Germinal center (tissue), 1 donor: ENCODE measurements around the gene PCDH10.

Experiments used
- DNase-seq: peaks from one replicate; pipeline ENCODE4 v3.0.0; 2012; ENCODE audit warnings: mixed read lengths, low spot score

The PCDH10 gene

GRCh38 chr4:133148690-133149363, at the start of gene PCDH10:
Gene PCDH10, plus strand, starts transcription at chr4:133149294. Its CDS starts 847 bp downstream, at chr4:133150141.
- peak; percentile 41 for DNase-seq

GRCh38 chr4:133102043-133102442, 47.1 kb upstream of the PCDH10 start:
- no peak for DNase-seq

- no peak for DNase-seq
These were observed 46.3 kb upstream of the PCDH10 start for GRCh38 chr4:133102612-133103409.

GRCh38 chr4:133112641-133113040, 36.5 kb upstream of the PCDH10 start:
- no peak for DNase-seq

GRCh38 chr4:133124746-133125145, 24.3 kb upstream of the PCDH10 start:
- no peak for DNase-seq

- no peak for DNase-seq
These were observed 21.6 kb upstream of the PCDH10 start for GRCh38 chr4:133127500-133127899.

GRCh38 chr4:133129237-133129636, 19.9 kb upstream of the PCDH10 start:
- DNase-seq, result no peak

- no peak for DNase-seq
These were observed 18.9 kb upstream of the PCDH10 start for GRCh38 chr4:133130171-133130570.

GRCh38 chr4:133131829-133132460, 17.1 kb upstream of the PCDH10 start:
- no peak for DNase-seq

GRCh38 chr4:133136833-133137232, 12.3 kb upstream of the PCDH10 start:
- no peak for DNase-seq

- no peak for DNase-seq
These were observed 11.5 kb upstream of the PCDH10 start for GRCh38 chr4:133137571-133137970.

GRCh38 chr4:133143775-133144430, 5.2 kb upstream of the PCDH10 start:
- DNase-seq, result no peak

GRCh38 chr4:133145241-133145640, 3.9 kb upstream of the PCDH10 start:
- no peak for DNase-seq

GRCh38 chr4:133145758-133146573, 3.1 kb upstream of the PCDH10 start:
- no peak for DNase-seq

- no peak for DNase-seq
These were observed 2.4 kb upstream of the PCDH10 start for GRCh38 chr4:133146574-133147241.

GRCh38 chr4:133147286-133147821, 1.7 kb upstream of the PCDH10 start:
- no peak for DNase-seq

GRCh38 chr4:133147921-133148689, 989 bp upstream of the PCDH10 start:
- DNase-seq, result no peak

- DNase-seq, result no peak
These were observed 236 bp downstream of the PCDH10 start for GRCh38 chr4:133149364-133149695.

- no peak for DNase-seq
These were observed 908 bp downstream of the PCDH10 start for GRCh38 chr4:133149932-133150471.
